Measurements from ENCODE around the gene AHCYL1.

DNA sequence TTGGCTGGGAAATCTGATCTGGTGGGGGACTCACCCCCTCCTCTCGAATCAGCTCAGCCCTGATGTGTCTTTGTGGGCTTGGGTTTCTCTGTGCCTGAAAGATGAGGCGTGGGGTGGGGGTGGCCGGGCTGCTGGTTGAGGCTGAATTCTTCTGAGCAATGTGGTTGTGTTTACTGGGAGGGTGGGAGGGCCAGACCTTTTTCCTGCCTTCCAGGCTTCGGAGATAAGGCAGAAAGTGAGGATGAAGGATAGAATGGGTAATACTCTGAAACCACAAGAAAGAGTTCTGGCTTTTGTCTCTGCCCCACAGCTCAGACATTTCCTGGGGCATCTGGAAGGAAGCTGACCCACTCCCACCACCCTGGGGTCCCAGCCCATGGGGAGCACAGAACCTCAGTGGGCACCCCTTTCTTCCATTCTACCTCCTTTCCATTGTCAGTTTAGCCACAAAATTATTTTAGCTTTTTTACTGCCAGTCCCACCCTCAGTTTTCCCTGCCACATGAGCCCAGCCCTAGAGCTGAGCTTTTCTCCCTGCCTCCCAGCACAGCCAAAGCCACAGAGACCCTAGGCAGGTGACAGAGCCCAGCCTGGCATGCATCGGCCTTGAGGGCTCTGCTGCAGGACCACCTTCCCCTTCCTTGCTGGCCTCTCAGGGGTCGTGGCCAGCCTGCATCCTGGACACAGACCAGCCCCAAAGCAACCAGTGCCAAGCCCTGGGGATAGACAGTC, 74.7 kb downstream of the AHCYL1 start:
- TF ChIP-seq, protein P1, sequence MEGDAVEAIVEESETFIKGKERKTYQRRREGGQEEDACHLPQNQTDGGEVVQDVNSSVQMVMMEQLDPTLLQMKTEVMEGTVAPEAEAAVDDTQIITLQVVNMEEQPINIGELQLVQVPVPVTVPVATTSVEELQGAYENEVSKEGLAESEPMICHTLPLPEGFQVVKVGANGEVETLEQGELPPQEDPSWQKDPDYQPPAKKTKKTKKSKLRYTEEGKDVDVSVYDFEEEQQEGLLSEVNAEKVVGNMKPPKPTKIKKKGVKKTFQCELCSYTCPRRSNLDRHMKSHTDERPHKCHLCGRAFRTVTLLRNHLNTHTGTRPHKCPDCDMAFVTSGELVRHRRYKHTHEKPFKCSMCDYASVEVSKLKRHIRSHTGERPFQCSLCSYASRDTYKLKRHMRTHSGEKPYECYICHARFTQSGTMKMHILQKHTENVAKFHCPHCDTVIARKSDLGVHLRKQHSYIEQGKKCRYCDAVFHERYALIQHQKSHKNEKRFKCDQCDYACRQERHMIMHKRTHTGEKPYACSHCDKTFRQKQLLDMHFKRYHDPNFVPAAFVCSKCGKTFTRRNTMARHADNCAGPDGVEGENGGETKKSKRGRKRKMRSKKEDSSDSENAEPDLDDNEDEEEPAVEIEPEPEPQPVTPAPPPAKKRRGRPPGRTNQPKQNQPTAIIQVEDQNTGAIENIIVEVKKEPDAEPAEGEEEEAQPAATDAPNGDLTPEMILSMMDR (IDR thresholded peaks at IDR 0.05), result no peak
- TF ChIP-seq POLR2A (IDR thresholded peaks at IDR 0.05), result no peak
